GM12865 (cell line): ENCODE data around the gene BSN.
A peak's percentile ranks its signal among the peaks of the same experiment; 100 is the strongest.

Experiments
- DNase-seq: peaks from one replicate; pipeline ENCODE4 v3.0.0; 2010; ENCODE audit warnings: low read depth
- H3K4me3 ChIP-seq: 2 replicates; pipeline ENCODE4 v1.5.1; 2011; ENCODE audit warnings: mild to moderate bottlenecking, low read depth, low read length, control low read depth
- TF ChIP-seq, protein P1 (sequence below): IDR thresholded peaks from 2 replicates; pipeline ENCODE4 v1.5.1; 2011; ENCODE audit warnings: low read length, control low read depth, low read depth, inconsistent platforms; ENCODE audit not compliant: insufficient read depth; ENCODE audit errors: missing control alignments

Gene BSN

DNA sequence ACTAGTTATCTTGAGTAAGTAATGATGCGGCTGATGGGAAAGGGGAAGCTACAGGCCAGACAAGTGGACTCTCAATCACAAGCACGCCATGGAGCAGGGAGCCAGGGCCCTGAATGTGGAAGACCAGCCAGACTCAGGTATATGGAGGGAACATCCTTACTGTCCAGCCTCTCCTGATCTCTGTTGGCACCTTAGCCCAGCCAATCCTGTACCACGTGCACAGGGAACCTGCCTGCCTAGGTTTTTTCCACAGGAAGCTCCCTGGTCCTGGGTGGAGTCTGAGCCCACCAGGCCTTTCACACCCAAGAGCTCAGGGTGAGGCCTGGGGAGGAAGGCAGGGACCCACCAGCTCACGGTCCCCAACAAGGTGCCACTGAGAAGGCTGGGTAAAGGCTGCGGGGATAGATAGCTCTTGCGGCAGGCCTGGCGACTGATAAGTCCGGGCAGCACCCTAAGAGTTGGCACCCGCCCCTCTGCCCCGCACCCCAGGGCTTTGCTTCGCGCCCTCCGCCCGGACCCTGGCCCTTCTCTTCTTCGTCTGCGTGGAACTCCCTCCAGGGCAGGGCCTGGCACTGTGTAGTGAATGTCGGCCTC is 118.9 kb downstream of the BSN start:
- TF ChIP-seq, protein P1, sequence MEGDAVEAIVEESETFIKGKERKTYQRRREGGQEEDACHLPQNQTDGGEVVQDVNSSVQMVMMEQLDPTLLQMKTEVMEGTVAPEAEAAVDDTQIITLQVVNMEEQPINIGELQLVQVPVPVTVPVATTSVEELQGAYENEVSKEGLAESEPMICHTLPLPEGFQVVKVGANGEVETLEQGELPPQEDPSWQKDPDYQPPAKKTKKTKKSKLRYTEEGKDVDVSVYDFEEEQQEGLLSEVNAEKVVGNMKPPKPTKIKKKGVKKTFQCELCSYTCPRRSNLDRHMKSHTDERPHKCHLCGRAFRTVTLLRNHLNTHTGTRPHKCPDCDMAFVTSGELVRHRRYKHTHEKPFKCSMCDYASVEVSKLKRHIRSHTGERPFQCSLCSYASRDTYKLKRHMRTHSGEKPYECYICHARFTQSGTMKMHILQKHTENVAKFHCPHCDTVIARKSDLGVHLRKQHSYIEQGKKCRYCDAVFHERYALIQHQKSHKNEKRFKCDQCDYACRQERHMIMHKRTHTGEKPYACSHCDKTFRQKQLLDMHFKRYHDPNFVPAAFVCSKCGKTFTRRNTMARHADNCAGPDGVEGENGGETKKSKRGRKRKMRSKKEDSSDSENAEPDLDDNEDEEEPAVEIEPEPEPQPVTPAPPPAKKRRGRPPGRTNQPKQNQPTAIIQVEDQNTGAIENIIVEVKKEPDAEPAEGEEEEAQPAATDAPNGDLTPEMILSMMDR, result no peak
- H3K4me3 ChIP-seq, result peak overlapping the region; percentile 76
- DNase-seq, result peak; percentile 55

DNA sequence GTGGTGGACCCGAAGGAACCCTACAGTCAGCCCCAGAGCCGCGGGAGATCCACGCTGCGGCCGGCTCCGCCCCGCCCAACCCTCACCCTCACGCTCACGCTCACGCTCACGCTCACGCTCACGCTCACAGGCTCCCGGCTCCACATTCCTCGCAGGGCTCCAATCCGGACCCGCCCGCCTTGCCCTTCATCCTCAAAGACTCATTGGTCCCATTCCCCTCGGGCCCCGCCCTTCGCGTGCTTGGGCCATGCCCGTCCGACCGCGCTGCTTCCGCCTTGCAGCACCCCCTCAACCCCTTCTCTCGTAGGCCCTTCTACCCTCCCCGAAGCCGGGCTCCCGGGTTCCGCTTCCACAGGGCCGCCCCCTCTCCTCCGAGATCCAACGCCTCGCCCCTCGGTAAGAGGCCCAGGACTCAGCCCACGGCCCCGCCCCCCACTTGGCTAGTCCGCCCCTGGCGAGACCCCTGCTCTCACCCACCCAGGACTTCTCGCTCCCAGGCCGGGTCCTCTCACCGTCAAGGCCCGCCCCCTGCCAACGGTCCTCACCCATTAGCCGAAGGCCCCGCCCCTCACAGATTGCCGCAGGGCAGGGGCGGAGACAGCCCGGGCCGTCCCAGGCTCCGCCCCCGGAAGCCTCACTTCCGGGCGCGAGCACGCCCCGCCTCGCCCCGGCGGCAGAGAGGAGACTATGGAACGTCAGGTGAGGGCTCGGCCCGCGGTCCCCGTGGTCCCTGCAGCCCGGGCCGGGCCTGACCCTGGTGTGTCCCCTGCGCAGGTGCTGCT is 119.6 kb downstream of the BSN start, which contains the start of gene APEH:
TSS of gene APEH (plus strand) at position 637 of the 782 bp plus-strand sequence. CDS start at position 688, 51 bp downstream.
- peak; percentile 99 for DNase-seq
- TF ChIP-seq, protein P1, result no peak
- H3K4me3 ChIP-seq, result peak within 1 kb of the TSS; percentile 76

- TF ChIP-seq, protein P1, result no peak
- no peak for DNase-seq
- H3K4me3 ChIP-seq, result peak overlapping the region; percentile 76
These were observed 120.3 kb downstream of the BSN start for GRCh38 chr3:49674497-49674983.

- TF ChIP-seq, protein P1, result no peak
- no peak overlapping the region for H3K4me3 ChIP-seq
- no peak for DNase-seq
These were observed 121.6 kb downstream of the BSN start for GRCh38 chr3:49675912-49676311.

GRCh38 chr3:49680493-49681231 is 126.4 kb downstream of the BSN start:
- TF ChIP-seq, protein P1, result no peak
- no peak overlapping the region for H3K4me3 ChIP-seq
- DNase-seq, result no peak

- TF ChIP-seq, protein P1, result no peak
- no peak overlapping the region for H3K4me3 ChIP-seq
- DNase-seq, result no peak
These were observed 126.9 kb downstream of the BSN start for GRCh38 chr3:49681232-49681522.
